Measurements from ENCODE around the gene XIST.

DNA sequence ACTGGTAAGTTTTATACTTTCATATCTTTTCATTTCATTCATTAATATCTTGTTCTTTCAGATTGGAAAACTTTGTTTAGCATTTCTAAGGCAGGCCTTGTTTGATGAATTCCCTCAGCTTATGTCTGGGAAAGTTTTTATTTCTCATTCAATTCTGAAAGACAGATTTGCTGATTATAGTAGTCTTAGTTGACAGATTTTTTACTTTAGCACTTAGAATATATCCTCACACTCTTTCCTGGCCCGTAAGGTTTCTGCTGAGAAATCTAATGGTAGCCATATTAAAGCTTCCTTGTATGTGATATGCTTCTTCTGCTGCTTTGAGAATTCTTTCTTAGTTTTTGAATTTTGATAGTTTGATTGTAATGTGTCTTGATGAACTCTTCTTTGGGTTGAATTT is 7.1 kb upstream of the XIST start:
- TF ChIP-seq POLR2A (IDR thresholded peaks at IDR 0.05) (no peak), CTCF (IDR thresholded peaks at IDR 0.05 in 8 of 11, conservative IDR thresholded peaks at IDR 0.05 in 3 of 11) (no peak), POLR2AphosphoS5 (IDR thresholded peaks at IDR 0.05) (no peak)
